Tibial nerve (tissue), 4 donors: ENCODE results near the gene VRK2.

Experiments
- EP300 ChIP-seq, 2 donors: sonication (generic); formaldehyde crosslinking; IDR thresholded peaks; one replicate each; pipeline ENCODE4 v1.6.1; 2017; ENCODE audit warnings: antibody characterized with exemption in 2 of 2, mild to moderate bottlenecking in 1 of 2
- POLR2A ChIP-seq, 2 donors: fragments of 450-650 bp; IDR thresholded peaks; one replicate each; pipeline ENCODE4 v1.6.1; 2017; ENCODE audit warnings: antibody characterized with exemption in 2 of 2, mild to moderate bottlenecking in 2 of 2, moderate library complexity in 2 of 2
- TF ChIP-seq, protein P1 (sequence below), 5 experiments: fragments of 200-600 bp in 3 of 5; fragments of 450-650 bp in 2 of 5; sonication (generic) in 3 of 5; IDR thresholded peaks; one replicate each; pipeline ENCODE4 v1.5.1; 2016 to 2019; ENCODE audit warnings: antibody characterized with exemption in 5 of 5, mild to moderate bottlenecking in 3 of 5, moderate library complexity in 2 of 5

DNA sequence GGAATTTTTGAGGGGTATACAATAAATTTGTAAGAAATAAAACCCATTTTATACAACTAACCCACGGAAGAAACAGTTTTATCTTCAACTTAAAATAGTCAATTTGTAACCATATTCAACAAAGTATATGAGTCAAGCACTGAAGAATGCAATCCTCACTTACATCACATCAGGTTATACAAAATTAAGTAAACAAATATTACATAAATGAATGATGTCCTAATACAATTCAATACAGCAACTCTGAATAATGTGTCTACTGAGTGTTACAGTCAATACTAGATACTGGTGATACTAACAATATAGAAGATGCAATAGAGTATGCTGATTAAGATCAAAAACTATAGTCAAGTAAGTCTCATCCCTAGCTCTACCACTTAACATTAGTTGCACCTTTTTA is 135.9 kb downstream of the VRK2 start:
- TF ChIP-seq, protein P1, sequence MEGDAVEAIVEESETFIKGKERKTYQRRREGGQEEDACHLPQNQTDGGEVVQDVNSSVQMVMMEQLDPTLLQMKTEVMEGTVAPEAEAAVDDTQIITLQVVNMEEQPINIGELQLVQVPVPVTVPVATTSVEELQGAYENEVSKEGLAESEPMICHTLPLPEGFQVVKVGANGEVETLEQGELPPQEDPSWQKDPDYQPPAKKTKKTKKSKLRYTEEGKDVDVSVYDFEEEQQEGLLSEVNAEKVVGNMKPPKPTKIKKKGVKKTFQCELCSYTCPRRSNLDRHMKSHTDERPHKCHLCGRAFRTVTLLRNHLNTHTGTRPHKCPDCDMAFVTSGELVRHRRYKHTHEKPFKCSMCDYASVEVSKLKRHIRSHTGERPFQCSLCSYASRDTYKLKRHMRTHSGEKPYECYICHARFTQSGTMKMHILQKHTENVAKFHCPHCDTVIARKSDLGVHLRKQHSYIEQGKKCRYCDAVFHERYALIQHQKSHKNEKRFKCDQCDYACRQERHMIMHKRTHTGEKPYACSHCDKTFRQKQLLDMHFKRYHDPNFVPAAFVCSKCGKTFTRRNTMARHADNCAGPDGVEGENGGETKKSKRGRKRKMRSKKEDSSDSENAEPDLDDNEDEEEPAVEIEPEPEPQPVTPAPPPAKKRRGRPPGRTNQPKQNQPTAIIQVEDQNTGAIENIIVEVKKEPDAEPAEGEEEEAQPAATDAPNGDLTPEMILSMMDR (IDR thresholded peaks at IDR 0.05): no peak
- TF ChIP-seq POLR2A (IDR thresholded peaks at IDR 0.05): no peak
- TF ChIP-seq EP300 (IDR thresholded peaks at IDR 0.05): no peak
